ENCODE results near the gene L3MBTL4. TPM values are rescaled to one million over a fixed set of nuclear protein-coding genes. Genes with fewer than 3 reads are reported as not detected.

The L3MBTL4 gene
- total RNA-seq, 1 experiment from 2014 or later, result not detected

GRCh38 chr18:6333981-6334380 is 80.7 kb downstream of the L3MBTL4 start (continued):
- TF ChIP-seq, protein P1, sequence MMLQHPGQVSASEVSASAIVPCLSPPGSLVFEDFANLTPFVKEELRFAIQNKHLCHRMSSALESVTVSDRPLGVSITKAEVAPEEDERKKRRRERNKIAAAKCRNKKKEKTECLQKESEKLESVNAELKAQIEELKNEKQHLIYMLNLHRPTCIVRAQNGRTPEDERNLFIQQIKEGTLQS (IDR thresholded peaks at IDR 0.05), result no peak
- TF ChIP-seq EGR1 (IDR thresholded peaks at IDR 0.05; ENCODE audit: low read depth) (no peak), SP1 (IDR thresholded peaks at IDR 0.05; ENCODE audit: low read depth) (no peak)

GRCh38 chr18:6331872-6332271 is 82.8 kb downstream of the L3MBTL4 start:
- H3K36me3 ChIP-seq (ENCODE audit: control insufficient read depth in 1 of 2, insufficient read depth in 2 of 2, low read length in 2 of 2), result no peaks in the 10 kb centered on the region
- no peak overlapping the region for H2AFZ ChIP-seq (ENCODE audit: low read depth, low read length, poor library complexity, severe bottlenecking)
- H3K27me3 ChIP-seq (ENCODE audit: insufficient read depth, low read length), result no peaks in the 10 kb centered on the region
- H3K9me3 ChIP-seq (ENCODE audit: control insufficient read depth in 1 of 2, insufficient read depth in 1 of 2, low read depth in 1 of 2, low read length in 2 of 2), result peaks cover 19 to 29% of the 10 kb centered on the region in 2 experiments; a peak in 3 of 4 replicates
- ChIA-PET POLR2A (no interaction called here), CTCF (no interaction called here), RAD21 (ENCODE audit: low non-redundant PET in 1 of 2, low total read pairs in 2 of 2, uncharacterized antibody in 2 of 2, unreplicated experiment in 2 of 2) (no interaction called here)
- no peak overlapping the region for H3K9ac ChIP-seq (ENCODE audit: low read length)
- no peaks in the 10 kb centered on the region for H4K20me1 ChIP-seq (ENCODE audit: insufficient read depth)
- BruUV-seq (replicated peaks), result no TSS peak
- no peak overlapping the region for H3K27ac ChIP-seq (ENCODE audit: low read depth, low read length)
- no peaks in the 10 kb centered on the region for H3K79me2 ChIP-seq (ENCODE audit: insufficient read depth, low read length)
- intact Hi-C loops (cut with micrococcal nuclease), result no loop called here
- no peak overlapping the region for H3K4me2 ChIP-seq (ENCODE audit: low read length)
- TF ChIP-seq POLR2AphosphoS5 (IDR thresholded peaks at IDR 0.05; ENCODE audit: low read depth, low read length) (no peak), YY1 (IDR thresholded peaks at IDR 0.05; ENCODE audit: extremely low read depth, insufficient replicate concordance, low read depth, low read length) (no peak), EZH2 (IDR thresholded peaks at IDR 0.05) (no peak), JUND (IDR thresholded peaks at IDR 0.05) (no peak), MAX (IDR thresholded peaks at IDR 0.05) (no peak), EGR1 (IDR thresholded peaks at IDR 0.05; ENCODE audit: low read depth) (no peak), ZNF274 (IDR thresholded peaks at IDR 0.05; ENCODE audit: low read depth, low read length) (no peak), SIN3A (IDR thresholded peaks at IDR 0.05; ENCODE audit: low read depth) (no peak), RAD21 (IDR thresholded peaks at IDR 0.05; ENCODE audit: low read depth) (no peak), CEBPB (IDR thresholded peaks at IDR 0.05; ENCODE audit: low read depth) (no peak)
- TF ChIP-seq, protein P2, sequence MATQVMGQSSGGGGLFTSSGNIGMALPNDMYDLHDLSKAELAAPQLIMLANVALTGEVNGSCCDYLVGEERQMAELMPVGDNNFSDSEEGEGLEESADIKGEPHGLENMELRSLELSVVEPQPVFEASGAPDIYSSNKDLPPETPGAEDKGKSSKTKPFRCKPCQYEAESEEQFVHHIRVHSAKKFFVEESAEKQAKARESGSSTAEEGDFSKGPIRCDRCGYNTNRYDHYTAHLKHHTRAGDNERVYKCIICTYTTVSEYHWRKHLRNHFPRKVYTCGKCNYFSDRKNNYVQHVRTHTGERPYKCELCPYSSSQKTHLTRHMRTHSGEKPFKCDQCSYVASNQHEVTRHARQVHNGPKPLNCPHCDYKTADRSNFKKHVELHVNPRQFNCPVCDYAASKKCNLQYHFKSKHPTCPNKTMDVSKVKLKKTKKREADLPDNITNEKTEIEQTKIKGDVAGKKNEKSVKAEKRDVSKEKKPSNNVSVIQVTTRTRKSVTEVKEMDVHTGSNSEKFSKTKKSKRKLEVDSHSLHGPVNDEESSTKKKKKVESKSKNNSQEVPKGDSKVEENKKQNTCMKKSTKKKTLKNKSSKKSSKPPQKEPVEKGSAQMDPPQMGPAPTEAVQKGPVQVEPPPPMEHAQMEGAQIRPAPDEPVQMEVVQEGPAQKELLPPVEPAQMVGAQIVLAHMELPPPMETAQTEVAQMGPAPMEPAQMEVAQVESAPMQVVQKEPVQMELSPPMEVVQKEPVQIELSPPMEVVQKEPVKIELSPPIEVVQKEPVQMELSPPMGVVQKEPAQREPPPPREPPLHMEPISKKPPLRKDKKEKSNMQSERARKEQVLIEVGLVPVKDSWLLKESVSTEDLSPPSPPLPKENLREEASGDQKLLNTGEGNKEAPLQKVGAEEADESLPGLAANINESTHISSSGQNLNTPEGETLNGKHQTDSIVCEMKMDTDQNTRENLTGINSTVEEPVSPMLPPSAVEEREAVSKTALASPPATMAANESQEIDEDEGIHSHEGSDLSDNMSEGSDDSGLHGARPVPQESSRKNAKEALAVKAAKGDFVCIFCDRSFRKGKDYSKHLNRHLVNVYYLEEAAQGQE (IDR thresholded peaks at IDR 0.05; ENCODE audit: low read depth), result no peak
- no peak overlapping the region for H3K4me3 ChIP-seq (replicated peaks in 1 of 2; ENCODE audit: low read depth in 1 of 2, low read length in 2 of 2)
- H3K4me1 ChIP-seq (ENCODE audit: control insufficient read depth in 1 of 2, insufficient read depth in 2 of 2, low read length in 2 of 2), result no peaks in the 10 kb centered on the region
- no peaks in the 10 kb centered on the region for H3K9me2 ChIP-seq (ENCODE audit: insufficient read depth)
- no peak for DNase-seq (ENCODE audit: low read depth, low spot score)
- no peak for ATAC-seq
